Suprapubic skin (tissue), 4 donors: ENCODE measurements around the gene IL17B. TPM values are rescaled to one million over a fixed set of nuclear protein-coding genes. Genes with fewer than 3 reads are reported as not detected.

Experiments used
- DNase-seq, 2 donors: peaks; one replicate each; pipeline ENCODE4 v3.0.0-alpha.2; 2019; ENCODE audit warnings: low spot score in 2 of 2
- H3K27ac ChIP-seq: fragments of 200-600 bp; sonication (generic); one replicate; pipeline ENCODE4 v1.5.1; 2019
- H3K27me3 ChIP-seq: fragments of 200-600 bp; sonication (generic); one replicate; pipeline ENCODE4 v1.5.1; 2019
- H3K36me3 ChIP-seq: fragments of 200-600 bp; sonication (generic); one replicate; pipeline ENCODE4 v1.5.1; 2019
- H3K4me1 ChIP-seq: fragments of 200-600 bp; sonication (generic); one replicate; pipeline ENCODE4 v1.5.1; 2019
- H3K4me3 ChIP-seq: fragments of 200-600 bp; sonication (generic); one replicate; pipeline ENCODE4 v1.5.1; 2019; ENCODE audit warnings: mild to moderate bottlenecking
- H3K9me3 ChIP-seq: fragments of 200-600 bp; sonication (generic); one replicate; pipeline ENCODE4 v1.5.1; 2019
- CTCF ChIP-seq, 2 donors: fragments of 200-600 bp in 1 of 2; fragments of 450-650 bp in 1 of 2; sonication (generic) in 1 of 2; IDR thresholded peaks; one replicate each; pipeline ENCODE4 v1.5.1; 2016 to 2019; ENCODE audit warnings: antibody characterized with exemption in 2 of 2, mild to moderate bottlenecking in 1 of 2, moderate library complexity in 1 of 2
- EP300 ChIP-seq: sonication (generic); formaldehyde crosslinking; IDR thresholded peaks from one replicate; pipeline ENCODE4 v1.6.1; 2017; ENCODE audit warnings: antibody characterized with exemption
- POLR2A ChIP-seq, 2 donors: fragments of 450-650 bp; IDR thresholded peaks; one replicate each; pipeline ENCODE4 v1.6.1; 2017; ENCODE audit warnings: antibody characterized with exemption in 2 of 2, mild to moderate bottlenecking in 2 of 2, moderate library complexity in 2 of 2
- POLR2AphosphoS5 ChIP-seq, 3 donors: sonication (generic); formaldehyde crosslinking; IDR thresholded peaks; one replicate each; pipeline ENCODE4 v1.6.1; 2017; ENCODE audit warnings: antibody characterized with exemption in 3 of 3
- WGBS: methylation state at CpG from one replicate; pipeline ENCODE4 v1.1.5; 2018; 5-methylcytosine and 5-hydroxymethylcytosine counted together
- total RNA-seq, 4 donors: library from RNA; depleted of rRNA; stranded (reverse); fragments of >200 nt; gene quantifications; one replicate each; pipeline ENCODE4 v1.1.0, GENCODE V29; 2016

The IL17B gene
- total RNA-seq, 4 donors from 2014 or later = not detected

- no peak for DNase-seq
- whole genome bisulfite sequencing = 92% methylated on average over 3 of the region's 7 CpGs
- H3K9me3 ChIP-seq = no peaks in the 10 kb centered on the region
- TF ChIP-seq POLR2AphosphoS5 (IDR thresholded peaks at IDR 0.05) (no peak), CTCF (IDR thresholded peaks at IDR 0.05) (no peak), POLR2A (IDR thresholded peaks at IDR 0.05) (no peak)
- H3K27me3 ChIP-seq = no peaks in the 10 kb centered on the region
- peaks cover 3% of the 10 kb centered on the region for H3K4me1 ChIP-seq
- no peak overlapping the region for H3K4me3 ChIP-seq
- H3K36me3 ChIP-seq = no peaks in the 10 kb centered on the region
- H3K27ac ChIP-seq = no peak overlapping the region
Observed at GRCh38 chr5:149376711-149377447, 2.2 kb downstream of the IL17B start.

DNA sequence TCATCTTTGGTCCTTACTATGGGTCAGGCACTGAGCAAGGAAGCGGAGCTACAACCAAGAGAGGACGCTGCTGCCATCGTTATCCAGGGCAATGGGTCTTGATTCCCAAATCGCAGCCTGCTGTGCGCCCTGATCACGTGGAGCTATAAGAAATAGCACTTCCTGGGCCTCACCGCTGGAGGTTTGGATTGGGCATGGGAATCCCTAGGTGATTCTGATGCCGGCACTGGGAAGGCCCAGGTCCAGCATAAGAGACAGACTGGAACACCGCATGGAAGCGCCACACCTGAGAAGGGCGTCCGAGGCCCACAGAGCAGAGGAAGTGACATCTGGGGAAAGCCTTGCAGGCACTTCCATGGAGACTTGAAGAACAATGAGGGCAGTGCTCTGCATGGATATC is 3.0 kb downstream of the IL17B start:
- H3K9me3 ChIP-seq = no peaks in the 10 kb centered on the region
- 92% methylated on average over 11 of the region's 12 CpGs for WGBS
- H3K4me1 ChIP-seq = peaks cover 5% of the 10 kb centered on the region
- H3K36me3 ChIP-seq = no peaks in the 10 kb centered on the region
- peak in 1 of 2 donors; percentile 71 for DNase-seq
- TF ChIP-seq POLR2A (IDR thresholded peaks at IDR 0.05) = no peak
- no peak for TF ChIP-seq CTCF (IDR thresholded peaks at IDR 0.05)
- TF ChIP-seq POLR2AphosphoS5 (IDR thresholded peaks at IDR 0.05) = no peak
- TF ChIP-seq EP300 = no peak
- no peak overlapping the region for H3K27ac ChIP-seq
- H3K4me3 ChIP-seq = no peak overlapping the region
- no peaks in the 10 kb centered on the region for H3K27me3 ChIP-seq

DNA sequence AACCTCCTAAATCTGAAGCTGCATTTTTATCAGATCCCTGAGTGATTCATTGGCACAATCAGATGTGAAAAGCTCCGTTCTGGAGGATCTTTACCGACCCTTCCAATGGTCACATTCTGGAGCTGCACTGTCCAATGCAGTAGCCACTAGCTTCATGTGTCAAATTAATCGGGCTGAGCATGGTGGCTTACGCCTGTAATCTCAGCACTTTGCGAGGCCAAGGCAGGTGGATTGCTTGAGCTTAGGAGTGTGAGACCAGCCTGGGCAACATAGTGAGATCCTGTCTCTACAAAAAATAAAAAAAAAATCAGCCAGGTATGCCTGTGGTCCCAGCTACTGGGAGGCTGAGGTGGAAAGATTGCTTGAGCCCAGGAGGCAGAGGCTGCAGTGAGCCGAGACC is 3.7 kb downstream of the IL17B start:
- peaks cover 5% of the 10 kb centered on the region for H3K4me1 ChIP-seq
- no peaks in the 10 kb centered on the region for H3K9me3 ChIP-seq
- H3K4me3 ChIP-seq = no peak overlapping the region
- no peaks in the 10 kb centered on the region for H3K27me3 ChIP-seq
- 96% methylated on average over 6 of the region's 6 CpGs for WGBS
- no peak for DNase-seq
- no peaks in the 10 kb centered on the region for H3K36me3 ChIP-seq
- H3K27ac ChIP-seq = no peak overlapping the region
- TF ChIP-seq EP300 (no peak), POLR2AphosphoS5 (IDR thresholded peaks at IDR 0.05) (no peak), POLR2A (IDR thresholded peaks at IDR 0.05) (no peak), CTCF (IDR thresholded peaks at IDR 0.05) (no peak)

- no peak for TF ChIP-seq CTCF (IDR thresholded peaks at IDR 0.05)
- TF ChIP-seq POLR2AphosphoS5 (IDR thresholded peaks at IDR 0.05) = no peak
- TF ChIP-seq EP300 = no peak
- no peak for TF ChIP-seq POLR2A (IDR thresholded peaks at IDR 0.05)
Observed at GRCh38 chr5:149374801-149375200, 4.3 kb downstream of the IL17B start.

DNA sequence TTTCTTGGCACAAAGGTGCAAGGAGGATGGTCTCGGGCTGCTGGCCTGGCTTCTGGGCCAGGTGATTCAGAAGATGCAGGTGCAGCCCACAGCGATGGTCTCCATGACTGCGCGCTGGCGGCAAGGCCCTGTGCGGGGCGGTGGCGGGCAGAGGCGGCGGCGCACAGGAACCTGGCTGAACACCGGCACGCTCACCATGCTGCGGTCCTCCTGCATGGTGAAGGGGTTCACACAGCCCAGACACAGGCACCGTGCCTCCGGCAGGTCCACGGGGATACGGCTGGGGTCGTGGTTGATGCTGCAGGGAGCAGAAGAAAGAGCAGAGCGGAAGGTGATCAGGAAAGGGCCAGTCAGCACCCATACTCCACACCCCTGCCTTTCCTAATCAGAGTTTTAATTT is 4.8 kb downstream of the IL17B start:
- peaks cover 5% of the 10 kb centered on the region for H3K4me1 ChIP-seq
- no peak overlapping the region for H3K27ac ChIP-seq
- 95% methylated on average over 17 of the region's 20 CpGs for WGBS
- no peaks in the 10 kb centered on the region for H3K9me3 ChIP-seq
- TF ChIP-seq CTCF (IDR thresholded peaks at IDR 0.05) = no peak
- peak in 1 of 2 donors; percentile 69 for DNase-seq
- H3K36me3 ChIP-seq = no peaks in the 10 kb centered on the region
- H3K27me3 ChIP-seq = no peaks in the 10 kb centered on the region
- no peak overlapping the region for H3K4me3 ChIP-seq

More at GRCh38 chr5:149374801-149375200, 4.3 kb downstream of the IL17B start:
- DNase-seq = no peak
- 82% methylated on average over 3 of the region's 3 CpGs for WGBS
- Histone ChIP-seq H3K4me3 (no peak overlapping the region), H3K27ac (no peak overlapping the region), H3K9me3 (no peaks in the 10 kb centered on the region), H3K27me3 (no peaks in the 10 kb centered on the region), H3K36me3 (no peaks in the 10 kb centered on the region), H3K4me1 (peaks cover 5% of the 10 kb centered on the region)
